Activated T-cell treated with anti-CD3 and anti-CD28 coated beads for 4 hours (primary cell): ENCODE measurements around the gene SPATA31D3.
"Not testable (repeated sequence)": the region's sequence is repeated elsewhere in the genome, so short reads cannot be mapped to it uniquely, and the experiment has no call there.

Experiments
- DNase-seq: peaks from one replicate; pipeline ENCODE4 v3.0.0-alpha.2; 2020

The SPATA31D3 gene

DNA sequence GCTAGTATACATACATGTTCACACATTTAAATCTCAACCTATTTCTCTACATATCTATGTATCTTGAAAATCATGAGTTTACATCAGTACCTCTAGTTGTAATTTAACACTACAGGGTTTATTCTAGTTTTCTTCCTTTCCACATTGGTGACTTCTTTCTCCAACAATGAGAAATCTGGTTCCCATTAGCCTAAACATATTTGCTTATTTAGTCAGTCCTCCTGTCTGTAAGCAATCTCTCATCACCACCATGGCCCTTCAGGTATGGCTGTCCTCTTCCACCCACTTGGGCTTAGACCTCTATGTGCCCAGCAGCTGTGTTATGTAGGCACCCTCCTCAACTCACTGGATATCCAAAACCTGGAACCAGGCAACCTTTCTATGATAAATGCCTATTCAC, 37.3 kb downstream of the SPATA31D3 start:
- DNase-seq: no peak

DNA sequence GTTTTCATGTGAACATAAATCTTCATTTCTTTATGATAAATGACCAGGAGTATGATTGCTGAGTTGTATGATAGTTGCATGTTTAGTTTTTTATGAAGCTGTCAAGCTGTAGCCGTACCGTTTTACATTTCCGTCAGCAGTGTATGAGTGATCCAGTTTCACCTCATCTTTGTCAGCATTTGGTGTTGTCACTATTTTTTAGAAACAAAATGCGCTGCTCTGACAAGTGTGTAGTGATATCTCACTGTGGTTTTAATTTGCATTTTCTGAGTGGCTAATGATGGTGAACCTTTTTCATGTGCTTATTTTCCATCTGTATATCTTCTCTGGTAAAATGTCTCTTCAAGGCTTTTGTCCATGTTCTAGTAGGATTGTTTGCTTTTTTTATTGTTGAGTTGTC, 38.6 kb downstream of the SPATA31D3 start:
- no peak for DNase-seq

DNA sequence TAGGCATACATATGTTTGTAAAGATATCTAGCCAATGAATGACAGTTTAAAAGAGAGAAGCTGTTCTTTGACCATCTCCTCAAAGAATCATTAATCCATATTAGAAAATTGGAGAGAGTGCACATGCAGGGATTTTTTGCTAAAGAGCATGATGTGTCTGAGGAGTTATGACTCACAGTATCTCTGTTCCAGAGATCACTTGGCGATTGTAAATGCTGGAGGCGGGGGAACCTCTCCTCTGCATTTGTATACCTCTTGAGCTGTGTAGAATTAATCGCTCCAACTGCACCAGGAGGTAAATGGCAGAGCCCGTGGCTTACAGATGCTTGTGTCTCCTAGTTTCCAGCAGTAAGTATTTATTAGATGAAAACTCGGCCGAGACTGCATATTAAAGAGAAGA, 41.6 kb downstream of the SPATA31D3 start:
- DNase-seq: no peak

DNA sequence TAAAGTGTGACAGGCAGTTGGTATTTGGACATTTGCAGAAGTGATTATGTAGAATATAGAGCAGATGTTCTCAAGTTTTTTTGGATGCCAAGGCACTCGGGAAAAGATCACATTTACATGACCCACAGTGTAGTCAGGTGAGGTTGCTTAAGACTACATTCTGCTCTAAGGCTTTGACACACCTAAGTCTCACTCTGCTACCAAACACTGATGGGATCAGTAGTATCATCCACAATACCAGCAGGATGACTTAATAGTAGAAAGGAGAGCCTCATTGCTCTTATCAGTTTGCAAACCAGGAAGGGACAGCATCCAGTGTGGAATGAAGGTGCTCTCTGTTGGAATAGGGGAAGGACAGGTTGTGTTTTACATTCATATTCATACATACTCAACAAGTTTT, 42.8 kb downstream of the SPATA31D3 start:
- DNase-seq: no peak

DNA sequence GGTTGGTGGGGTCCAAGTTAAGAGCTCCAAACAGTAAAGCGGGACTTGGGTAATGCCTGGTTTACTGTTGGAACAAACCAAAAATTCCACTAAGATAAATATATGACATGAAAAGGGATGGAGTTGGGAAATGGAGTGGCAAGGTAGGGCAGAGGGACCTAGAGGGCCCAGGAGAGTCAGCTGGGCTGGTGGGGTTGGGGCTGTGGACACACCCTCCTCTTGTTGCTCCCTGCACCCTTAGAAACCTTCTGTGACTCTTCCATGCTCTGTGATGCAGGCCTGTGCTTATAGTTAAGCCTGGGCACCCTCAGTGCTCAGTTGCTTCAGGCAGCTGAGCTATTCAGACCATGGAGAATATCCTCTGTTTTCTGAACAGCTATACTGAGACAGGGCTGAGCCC, 45.2 kb downstream of the SPATA31D3 start, which contains the start of gene SPATA31D1:
Gene SPATA31D1, plus strand, starts transcription at position 301 of the 400 bp plus-strand sequence. Its CDS starts 47 bp downstream, at position 348.
- DNase-seq: not testable (repeated sequence)

DNA sequence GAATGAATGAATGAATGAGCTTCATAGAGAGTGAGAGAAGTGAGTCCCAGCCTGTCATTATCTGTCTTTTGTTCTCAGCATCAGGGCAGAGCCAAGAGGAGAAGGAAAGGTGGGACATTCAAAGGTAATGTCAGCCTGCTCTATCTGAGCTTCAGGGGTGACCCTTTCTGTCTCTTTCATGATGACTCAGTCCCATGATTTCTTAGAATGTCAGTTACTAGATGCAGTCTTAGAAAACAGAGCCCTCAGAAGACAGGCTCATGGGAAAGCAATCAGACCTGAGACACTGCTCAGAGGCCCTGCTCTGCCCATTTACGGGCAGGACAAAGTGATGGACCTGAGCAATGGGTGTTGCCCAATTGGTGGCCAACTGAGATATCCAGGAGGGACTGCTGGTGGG, 46.4 kb downstream of the SPATA31D3 start:
- no peak for DNase-seq

DNA sequence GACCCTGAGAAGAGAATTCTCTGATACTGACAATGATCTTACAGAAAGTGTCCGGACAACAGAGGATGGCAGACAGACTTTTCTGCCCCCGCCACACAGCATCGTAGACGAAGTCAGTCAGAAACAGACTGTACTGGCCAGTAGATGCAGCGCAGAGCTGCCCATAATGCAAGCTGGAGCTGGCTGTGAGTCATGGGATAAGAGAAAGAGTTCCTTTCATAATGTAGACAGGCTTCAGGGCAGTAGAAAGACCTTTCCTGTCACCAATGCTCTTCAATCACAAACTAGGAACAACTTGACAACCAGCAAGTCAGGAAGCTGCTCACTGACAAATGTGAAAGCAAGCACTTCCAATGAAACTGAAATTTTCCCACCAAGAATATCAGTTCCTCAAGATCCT, 50.4 kb downstream of the SPATA31D3 start:
- DNase-seq: no peak
